Kidney (tissue), 14 donors: Measurements from ENCODE around the gene BCL2L1. TPM values are rescaled to one million over a fixed set of nuclear protein-coding genes. Genes with fewer than 3 reads are reported as not detected.

Experiments
- DNase-seq, 5 donors: peaks; one replicate each; pipeline ENCODE4 v3.0.0-alpha.2; 2013 to 2020
- FAIRE-seq: peaks from 2 replicates; lab custom pipeline; 2012; peaks lifted over from hg19 to GRCh38; lab: Jason Lieb, UNC
- H3K27ac ChIP-seq, 2 donors: one replicate each; pipeline ENCODE4 v1.7.0; 2013; ENCODE audit warnings: low read depth in 2 of 2, low read length in 2 of 2, inconsistent platforms in 1 of 2
- H3K27me3 ChIP-seq: one replicate; pipeline ENCODE4 v1.7.1; 2013; ENCODE audit warnings: low read length, inconsistent platforms; ENCODE audit not compliant: control insufficient read depth, insufficient read depth
- H3K36me3 ChIP-seq, 3 donors: one replicate each; pipeline versions ENCODE4 v1.7.0 to v1.7.1; 2013; ENCODE audit warnings: low read length in 3 of 3, control low read depth in 1 of 3, inconsistent platforms in 1 of 3; ENCODE audit not compliant: insufficient read depth in 3 of 3, control insufficient read depth in 2 of 3
- H3K4me1 ChIP-seq, 3 donors: one replicate each; pipeline versions ENCODE4 v1.7.0 to v1.7.1; 2013; ENCODE audit warnings: low read length in 3 of 3, inconsistent platforms in 1 of 3, low read depth in 1 of 3; ENCODE audit not compliant: control insufficient read depth in 2 of 3, insufficient read depth in 2 of 3
- H3K4me3 ChIP-seq, 3 donors: one replicate each; pipeline versions ENCODE4 v1.7.0 to v1.8.1; 2013; ENCODE audit warnings: low read length in 3 of 3, control low read depth in 1 of 3, inconsistent platforms in 1 of 3
- H3K9ac ChIP-seq, 3 donors: one replicate each; pipeline versions ENCODE4 v1.7.0 to v1.7.1; 2013; ENCODE audit warnings: low read length in 3 of 3, control low read depth in 1 of 3, inconsistent platforms in 1 of 3
- H3K9me3 ChIP-seq, 3 donors: one replicate each; pipeline versions ENCODE4 v1.7.0 to v1.7.1; 2013; ENCODE audit warnings: low read length in 3 of 3, control low read depth in 1 of 3, inconsistent platforms in 1 of 3; ENCODE audit not compliant: control insufficient read depth in 2 of 3, insufficient read depth in 1 of 3
- CTCF ChIP-seq: IDR thresholded peaks from 3 replicates; pipeline ENCODE4 v1.5.1; 2012; ENCODE audit warnings: mild to moderate bottlenecking, moderate library complexity, borderline replicate concordance; ENCODE audit not compliant: insufficient read depth; ENCODE audit errors: extremely low read depth
- intact Hi-C: fragments of 100-400 bp; cut with DNase I; formaldehyde crosslinking; loops from one replicate; pipeline ENCODE4 v1.11.1; 2022
- polyA plus RNA-seq: library from polyadenylated mRNA; stranded (reverse); fragments of 350-450 nt; fragmentation: Illumina TruSeq; extraction: RNeasy Lipid Tissue Mini Kit (QIAGEN cat#74804); gene quantifications from one replicate; pipeline ENCODE4 v1.2.3, GENCODE V29; 2014; ENCODE audit warnings: low read depth, low replicate concordance; ENCODE audit not compliant: insufficient read depth
- total RNA-seq: library from RNA; stranded (reverse); fragmentation: NEBNext Ultra II Directional; extraction: Animal tissue kit (Norgen Biotek cat#: 25700); gene quantifications from one replicate; pipeline ENCODE4 v1.2.1, GENCODE V29; 2021
- donor health status: control.
- donor health status: control.
- donor health status: control.
- donor health status: control.
- donor health status: control.
- donor health status: DM: yes; HTN: yes; CAD: no.
- donor health status: Normal renal cell carcinoma (clear cell type).

BCL2L1 gene
- total and polyA plus RNA-seq, 2 donors from 2014 or later = 132 to 139 TPM

GRCh38 chr20:31707994-31708735, 14.5 kb downstream of the BCL2L1 start:
- no peak for TF ChIP-seq CTCF
- Histone ChIP-seq H3K27me3 (no peaks in the 10 kb centered on the region), H3K9ac (peak overlapping the region in 1 of 3 donors; percentile 2), H3K9me3 (no peaks in the 10 kb centered on the region), H3K27ac (peak overlapping the region; percentile 28 to 84), H3K4me3 (no peak overlapping the region), H3K36me3 (peaks cover 2 to 31% (median 25%) of the 10 kb centered on the region in 3 donors), H3K4me1 (peaks cover 0 to 69% (median 64%) of the 10 kb centered on the region in 3 donors)
- DNase-seq (peak in 1 of 5 donors; percentile 50), FAIRE-seq (no peak)
- intact Hi-C loops = no loop called here

GRCh38 chr20:31707258-31707615, 15.4 kb downstream of the BCL2L1 start:
- Histone ChIP-seq H3K36me3 (peaks cover 2 to 31% (median 25%) of the 10 kb centered on the region in 3 donors), H3K9ac (no peak overlapping the region), H3K27ac (peak overlapping the region in 1 of 2 donors; percentile 61), H3K9me3 (no peaks in the 10 kb centered on the region), H3K27me3 (no peaks in the 10 kb centered on the region), H3K4me1 (peaks cover 0 to 60% (median 55%) of the 10 kb centered on the region in 3 donors), H3K4me3 (no peak overlapping the region)
- FAIRE-seq = no peak
- no peak for DNase-seq
- TF ChIP-seq CTCF = no peak
- intact Hi-C loops = no loop called here

- peaks cover 2 to 31% (median 25%) of the 10 kb centered on the region in 3 donors for H3K36me3 ChIP-seq
- no peak for TF ChIP-seq CTCF
- no peak overlapping the region for H3K4me3 ChIP-seq
- H3K27ac ChIP-seq = peak overlapping the region; percentile 61 to 62
- peaks cover 0 to 59% (median 55%) of the 10 kb centered on the region in 3 donors for H3K4me1 ChIP-seq
- H3K9ac ChIP-seq = peak overlapping the region in 1 of 3 donors; percentile 14
- FAIRE-seq (no peak), DNase-seq (no peak)
- intact Hi-C loops = no loop called here
- H3K9me3 ChIP-seq = no peaks in the 10 kb centered on the region
- no peaks in the 10 kb centered on the region for H3K27me3 ChIP-seq
Measured at GRCh38 chr20:31706607-31707257, 15.9 kb downstream of the BCL2L1 start.
